Fibroblast of upper back skin (primary cell): ENCODE data around the gene DGKQ.
"Not testable (repeated sequence)": the region's sequence is repeated elsewhere in the genome, so short reads cannot be mapped to it uniquely, and the experiment has no call there.

Experiments
- DNase-seq: peaks from one replicate; pipeline ENCODE4 v3.0.0-alpha.2; 2013

DGKQ gene

GRCh38 chr4:947491-947971 is 25.8 kb downstream of the DGKQ start:
- DNase-seq = no peak

GRCh38 chr4:946517-947471 is 26.6 kb downstream of the DGKQ start:
- no peak for DNase-seq

- DNase-seq = no peak
Measured at GRCh38 chr4:946103-946450, 27.3 kb downstream of the DGKQ start.

- DNase-seq = no peak
Measured at GRCh38 chr4:945274-946102, 27.9 kb downstream of the DGKQ start.

- DNase-seq = not testable (repeated sequence)
Measured at GRCh38 chr4:939508-939907, 33.9 kb downstream of the DGKQ start.

GRCh38 chr4:932713-933070 is 40.7 kb downstream of the DGKQ start:
- peak; percentile 10 for DNase-seq

GRCh38 chr4:931960-932712 is 41.2 kb downstream of the DGKQ start, which contains the start of the genes GAK and TMEM175:
Gene GAK (minus strand): TSS chr4:932316. CDS start chr4:932187, 129 bp downstream.
Gene TMEM175 (plus strand): TSS chr4:932460. CDS start chr4:947740, 15,280 bp downstream.
- peak; percentile 92 for DNase-seq

GRCh38 chr4:931194-931959 is 42.0 kb downstream of the DGKQ start:
- no peak for DNase-seq

GRCh38 chr4:930827-931193 is 42.6 kb downstream of the DGKQ start:
- DNase-seq = no peak

- no peak for DNase-seq
Measured at GRCh38 chr4:930028-930551, 43.3 kb downstream of the DGKQ start.

- DNase-seq = no peak
Measured at GRCh38 chr4:929096-929765, 44.1 kb downstream of the DGKQ start.

GRCh38 chr4:927566-927965 is 45.8 kb downstream of the DGKQ start:
- DNase-seq = not testable (repeated sequence)

GRCh38 chr4:926538-926937 is 46.8 kb downstream of the DGKQ start:
- DNase-seq = no peak

- DNase-seq = no peak
Measured at GRCh38 chr4:925771-926500, 47.4 kb downstream of the DGKQ start.

- no peak for DNase-seq
Measured at GRCh38 chr4:925171-925570, 48.2 kb downstream of the DGKQ start.

- DNase-seq = peak; percentile 38
Measured at GRCh38 chr4:924107-925096, 49.0 kb downstream of the DGKQ start.

GRCh38 chr4:921830-922331 is 51.5 kb downstream of the DGKQ start:
- no peak for DNase-seq

GRCh38 chr4:919004-919680 is 54.2 kb downstream of the DGKQ start:
- DNase-seq = not testable (repeated sequence)
